Neuronal stem cell (in vitro differentiated cells): ENCODE results near the gene NXPE3.

Experiments
- DNase-seq: peaks from one replicate; pipeline ENCODE4 v3.0.0-alpha.2; 2013; ENCODE audit warnings: low spot score
- H2AFZ ChIP-seq: one replicate; pipeline ENCODE4 v1.6.1; 2013; ENCODE audit warnings: mild to moderate bottlenecking, low read length, inconsistent platforms
- H2AK5ac ChIP-seq: 2 replicates; pipeline ENCODE4 v1.6.1; 2013; ENCODE audit warnings: low read depth, mild to moderate bottlenecking, inconsistent platforms, low read length, moderate library complexity, mixed read lengths
- H2BK120ac ChIP-seq: 2 replicates; pipeline ENCODE4 v1.6.1; 2013; ENCODE audit warnings: low read depth, mild to moderate bottlenecking, inconsistent platforms, low read length, moderate library complexity, mixed read lengths
- H2BK12ac ChIP-seq: one replicate; pipeline ENCODE4 v1.6.1; 2013; ENCODE audit warnings: low read length, inconsistent platforms
- H2BK15ac ChIP-seq: 2 replicates; pipeline ENCODE4 v1.6.1; 2013; ENCODE audit warnings: mild to moderate bottlenecking, low read length, inconsistent platforms, mixed read lengths
- H2BK5ac ChIP-seq: one replicate; pipeline ENCODE4 v1.6.1; 2013; ENCODE audit warnings: inconsistent platforms, mild to moderate bottlenecking, low read length, moderate library complexity
- H3K14ac ChIP-seq: one replicate; pipeline ENCODE4 v1.6.1; 2013; ENCODE audit warnings: low read length, inconsistent platforms
- H3K18ac ChIP-seq: 2 replicates; pipeline ENCODE4 v1.6.1; 2013; ENCODE audit warnings: low read length, inconsistent platforms
- H3K23ac ChIP-seq: 2 replicates; pipeline ENCODE4 v1.6.1; 2013; ENCODE audit warnings: low read depth, mild to moderate bottlenecking, mixed read lengths, low read length, inconsistent platforms; ENCODE audit not compliant: poor library complexity
- H3K27ac ChIP-seq: replicated peaks from 3 replicates; pipeline ENCODE4 v1.5.1; 2013; ENCODE audit warnings: low read length, inconsistent platforms
- H3K27me3 ChIP-seq, 3 experiments: 2 replicates each; pipeline ENCODE4 v1.6.1; 2013; ENCODE audit warnings: low read length in 3 of 3, mild to moderate bottlenecking in 2 of 3, inconsistent platforms in 1 of 3, low read depth in 1 of 3, mixed read lengths in 1 of 3, moderate library complexity in 1 of 3; ENCODE audit not compliant: control insufficient read depth in 3 of 3, insufficient read depth in 3 of 3
- H3K36me3 ChIP-seq, 2 donors: replicated peaks in 1 of 2; 2 replicates each; pipeline ENCODE4 v1.6.1; 2013; ENCODE audit warnings: low read length in 2 of 2; ENCODE audit not compliant: control insufficient read depth in 2 of 2, insufficient read depth in 2 of 2
- H3K4ac ChIP-seq: 2 replicates; pipeline ENCODE4 v1.6.1; 2013; ENCODE audit warnings: inconsistent platforms, mild to moderate bottlenecking, low read length, moderate library complexity
- H3K4me1 ChIP-seq, 2 donors: 1 replicate in 1 of 2; 2 replicates in 1 of 2; pipeline ENCODE4 v1.6.1; 2013; ENCODE audit warnings: low read length in 2 of 2, low read depth in 1 of 2; ENCODE audit not compliant: control insufficient read depth in 2 of 2, insufficient read depth in 1 of 2
- H3K4me2 ChIP-seq: one replicate; pipeline ENCODE4 v1.6.1; 2013; ENCODE audit warnings: mild to moderate bottlenecking, low read length, inconsistent platforms; ENCODE audit not compliant: insufficient read depth, poor library complexity, severe bottlenecking
- H3K4me3 ChIP-seq, 2 donors: 2 replicates each; pipeline ENCODE4 v1.5.1; 2013; ENCODE audit warnings: low read length in 2 of 2, mild to moderate bottlenecking in 2 of 2, inconsistent platforms in 1 of 2, moderate library complexity in 1 of 2
- H3K79me1 ChIP-seq: one replicate; pipeline ENCODE4 v1.6.1; 2013; ENCODE audit warnings: low read depth, mild to moderate bottlenecking, inconsistent platforms, low read length, moderate library complexity
- H3K9ac ChIP-seq: one replicate; pipeline ENCODE4 v1.6.1; 2013; ENCODE audit warnings: mild to moderate bottlenecking, low read depth, low read length, inconsistent platforms; ENCODE audit not compliant: poor library complexity
- H3K9me3 ChIP-seq, 2 donors: replicated peaks in 1 of 2; 2 replicates each; pipeline versions ENCODE3 to v1.6.1; 2013; ENCODE audit warnings: low read length in 2 of 2, mild to moderate bottlenecking in 2 of 2, inconsistent platforms in 1 of 2, low read depth in 1 of 2, mixed read lengths in 1 of 2, moderate library complexity in 1 of 2; ENCODE audit not compliant: control insufficient read depth in 2 of 2, insufficient read depth in 1 of 2
- H4K8ac ChIP-seq: one replicate; pipeline ENCODE4 v1.6.1; 2013; ENCODE audit warnings: low read depth, mild to moderate bottlenecking, inconsistent platforms, low read length, moderate library complexity
- H4K91ac ChIP-seq: one replicate; pipeline ENCODE4 v1.6.1; 2013; ENCODE audit warnings: low read length, low read depth, mild to moderate bottlenecking, inconsistent platforms; ENCODE audit not compliant: poor library complexity
- WGBS, 2 donors: extraction: QIAGEN DNeasy Blood & Tissue Kit; methylation state at CpG; one replicate each; pipeline ENCODE4 v1.1.7; 2013; ENCODE audit warnings: missing lambda C conversion rate in 2 of 2, mixed read lengths in 1 of 2; ENCODE audit not compliant: insufficient read length in 2 of 2, insufficient replicate concordance in 1 of 2; ENCODE audit errors: extremely low coverage in 2 of 2; 5-methylcytosine and 5-hydroxymethylcytosine counted together

NXPE3 gene

DNA sequence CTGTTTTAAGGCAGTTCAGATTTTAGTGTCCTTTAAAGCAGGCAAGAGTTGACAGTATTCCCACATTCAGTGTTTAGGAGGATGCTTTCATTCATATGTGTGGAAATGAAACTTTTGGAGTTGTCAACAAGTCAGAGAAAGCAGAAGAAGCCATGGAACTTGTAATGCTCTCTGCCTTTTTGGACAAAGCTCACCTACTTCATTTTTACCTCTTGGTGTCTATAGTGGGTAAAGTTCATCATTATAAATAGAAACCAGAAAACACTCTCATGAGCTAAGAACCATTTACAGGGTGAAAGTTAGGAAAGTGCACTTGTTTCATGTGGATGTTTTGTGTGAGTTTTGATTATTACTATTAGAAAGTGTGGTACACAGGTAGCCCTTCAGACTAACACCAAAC, 61.1 kb downstream of the NXPE3 start:
- Histone ChIP-seq H2BK15ac (no peak overlapping the region), H4K8ac (no peak overlapping the region), H3K36me3 (no peaks in the 10 kb centered on the region), H3K27ac (no peak overlapping the region), H4K91ac (no peak overlapping the region), H3K4me3 (no peak overlapping the region), H3K79me1 (no peaks in the 10 kb centered on the region), H3K27me3 (no peaks in the 10 kb centered on the region), H2AFZ (no peak overlapping the region), H3K14ac (no peak overlapping the region), H3K4me2 (no peak overlapping the region), H3K9ac (no peak overlapping the region), H3K9me3 (no peaks in the 10 kb centered on the region), H2AK5ac (no peak overlapping the region), H2BK120ac (no peak overlapping the region), H3K4ac (no peak overlapping the region), H3K4me1 (peaks cover 2 to 4% of the 10 kb centered on the region in 2 donors), H3K18ac (no peak overlapping the region), H3K23ac (no peak overlapping the region), H2BK12ac (no peak overlapping the region), H2BK5ac (no peak overlapping the region)
- DNase-seq, result no peak

DNA sequence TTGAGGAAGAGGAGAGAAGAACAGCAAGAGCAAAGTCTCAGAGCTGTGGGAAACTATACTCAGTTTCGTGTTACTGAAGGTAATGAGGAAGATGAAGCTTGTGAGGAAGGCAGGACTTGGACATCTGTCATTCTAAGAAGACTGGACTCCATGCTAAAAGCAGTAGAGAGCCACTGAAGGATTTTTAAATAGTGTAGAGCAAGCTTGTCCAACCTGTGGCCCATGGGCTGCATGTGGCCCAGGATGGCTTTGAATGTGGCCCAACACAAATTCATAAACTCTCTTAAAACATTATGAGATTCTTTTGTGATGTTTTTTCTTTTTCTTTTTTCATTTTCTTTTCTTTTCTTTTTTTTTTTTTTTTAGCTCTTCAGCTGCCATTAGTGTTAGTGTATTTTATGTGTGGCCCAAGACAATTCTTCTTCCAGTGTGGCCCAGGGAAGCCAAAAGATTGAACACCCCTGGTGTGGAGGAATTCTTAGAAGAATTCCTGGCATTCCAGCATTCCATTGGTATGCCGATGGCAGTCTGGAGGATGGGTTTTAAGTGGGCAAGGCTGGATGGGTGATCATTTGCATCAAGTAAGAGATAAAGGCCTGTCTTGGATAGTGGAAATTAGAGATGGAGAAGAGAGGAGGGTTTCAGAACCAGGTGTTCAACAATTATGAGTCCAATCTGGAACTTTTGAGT, 63.4 kb downstream of the NXPE3 start:
- Histone ChIP-seq H2BK12ac (no peak overlapping the region), H2BK15ac (no peak overlapping the region), H3K4me1 (peaks cover 2 to 8% of the 10 kb centered on the region in 2 donors), H4K8ac (no peak overlapping the region), H3K9ac (no peak overlapping the region), H3K23ac (no peak overlapping the region), H3K4ac (no peak overlapping the region), H3K18ac (no peak overlapping the region), H4K91ac (no peak overlapping the region), H3K79me1 (no peaks in the 10 kb centered on the region), H3K36me3 (no peaks in the 10 kb centered on the region), H3K9me3 (no peaks in the 10 kb centered on the region), H3K4me2 (no peak overlapping the region), H3K14ac (no peak overlapping the region), H3K27me3 (no peaks in the 10 kb centered on the region), H3K4me3 (no peak overlapping the region), H2BK120ac (no peak overlapping the region), H2BK5ac (no peak overlapping the region), H2AFZ (no peak overlapping the region), H3K27ac (peak overlapping the region; percentile 77), H2AK5ac (no peak overlapping the region)
- DNase-seq, result peak; percentile 63
- WGBS, 2 donors, result no CpG with 5 or more reads among the region's 2 CpGs

DNA sequence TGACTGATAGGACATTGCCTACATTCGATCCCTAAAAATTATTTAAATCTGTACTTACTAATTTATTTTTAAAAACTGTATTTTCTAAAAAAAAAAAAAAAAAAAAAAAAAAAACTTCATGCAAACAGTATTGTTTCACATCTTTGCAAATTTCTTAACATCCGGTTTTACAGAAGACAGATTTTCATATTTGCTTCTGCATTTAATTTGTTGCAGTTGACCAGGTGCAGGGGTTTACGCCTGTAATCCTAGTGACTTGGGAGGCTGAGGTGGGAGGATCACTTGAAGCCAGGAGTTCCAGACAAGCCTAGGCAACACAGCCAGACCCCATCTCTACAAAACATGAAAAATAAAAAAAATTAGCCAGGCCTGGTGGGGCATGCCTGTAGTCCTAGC, 63.9 kb downstream of the NXPE3 start:
- Histone ChIP-seq H2BK15ac (no peak overlapping the region), H2AK5ac (no peak overlapping the region), H2AFZ (no peak overlapping the region), H2BK120ac (no peak overlapping the region), H3K4me3 (no peak overlapping the region), H3K9me3 (no peaks in the 10 kb centered on the region), H3K18ac (no peak overlapping the region), H3K4me2 (no peak overlapping the region), H3K36me3 (no peaks in the 10 kb centered on the region), H4K8ac (no peak overlapping the region), H3K23ac (no peak overlapping the region), H3K14ac (no peak overlapping the region), H4K91ac (no peak overlapping the region), H2BK5ac (no peak overlapping the region), H3K27me3 (no peaks in the 10 kb centered on the region), H3K27ac (peak overlapping the region; percentile 28), H3K9ac (no peak overlapping the region), H3K79me1 (no peaks in the 10 kb centered on the region), H2BK12ac (no peak overlapping the region), H3K4ac (no peak overlapping the region), H3K4me1 (peaks cover 2 to 9% of the 10 kb centered on the region in 2 donors)
- no peak for DNase-seq
- no CpG with 5 or more reads among the region's 3 CpGs for WGBS, 2 donors

DNA sequence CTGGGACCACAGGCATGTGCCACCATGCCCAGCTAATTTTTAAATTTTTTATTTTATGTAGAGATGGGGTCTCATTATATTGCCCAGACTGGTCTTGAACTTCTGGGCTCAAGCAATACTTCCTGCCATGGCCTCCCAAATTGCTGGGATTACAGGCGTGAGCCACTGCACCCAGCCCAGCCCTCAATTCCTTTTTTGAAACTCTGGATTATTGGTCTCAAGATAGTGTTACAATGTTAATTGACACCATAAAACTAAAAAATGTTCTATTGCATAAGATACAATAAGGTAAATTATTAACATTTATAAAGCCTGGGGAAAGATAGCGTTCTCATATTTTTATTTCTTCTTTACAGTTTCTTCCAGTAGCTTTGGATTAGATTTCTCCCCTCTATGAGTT, 66.4 kb downstream of the NXPE3 start:
- Histone ChIP-seq H2AFZ (no peak overlapping the region), H4K91ac (no peak overlapping the region), H3K9me3 (no peaks in the 10 kb centered on the region), H2BK120ac (no peak overlapping the region), H3K4ac (no peak overlapping the region), H3K79me1 (peaks cover 3% of the 10 kb centered on the region), H3K36me3 (no peaks in the 10 kb centered on the region), H2BK5ac (no peak overlapping the region), H4K8ac (no peak overlapping the region), H3K14ac (no peak overlapping the region), H3K27me3 (no peaks in the 10 kb centered on the region), H2BK12ac (no peak overlapping the region), H3K18ac (no peak overlapping the region), H2BK15ac (no peak overlapping the region), H3K23ac (no peak overlapping the region), H3K4me1 (peaks cover 2 to 11% of the 10 kb centered on the region in 2 donors), H3K27ac (no peak overlapping the region), H2AK5ac (no peak overlapping the region), H3K4me2 (no peak overlapping the region), H3K4me3 (no peak overlapping the region), H3K9ac (no peak overlapping the region)
- no CpG with 5 or more reads among the region's 2 CpGs for WGBS, 2 donors
- DNase-seq, result no peak
